Hippocampal formation (tissue), 2 donors: ENCODE results near the gene LHX2.
"Not testable (repeated sequence)": the region's sequence is repeated elsewhere in the genome, so short reads cannot be mapped to it uniquely, and the experiment has no call there.

ENCODE experiments used
- DNase-seq, 2 donors: peaks; one replicate each; lab custom pipeline; 2025; lab: John Stamatoyannopoulos, UW

The LHX2 gene

GRCh38 chr9:124011460-124012301 lies at the start of gene LHX2:
LHX2 (plus strand) TSS chr9:124011768; CDS start chr9:124012349, 581 bp downstream.
- peak; percentile 58 to 66 for DNase-seq

GRCh38 chr9:123964761-123965160 lies 46.8 kb upstream of the LHX2 start:
- DNase-seq, result no peak

- no peak for DNase-seq
Measured at GRCh38 chr9:123965801-123966686, 45.5 kb upstream of the LHX2 start.

GRCh38 chr9:123967323-123967722 lies 44.2 kb upstream of the LHX2 start:
- DNase-seq, result no peak

GRCh38 chr9:123972618-123973017 lies 39.0 kb upstream of the LHX2 start:
- DNase-seq, result no peak

GRCh38 chr9:123973590-123974223 lies 37.9 kb upstream of the LHX2 start:
- no peak for DNase-seq

GRCh38 chr9:123974471-123974870 lies 37.1 kb upstream of the LHX2 start:
- DNase-seq, result no peak

GRCh38 chr9:123975871-123976270 lies 35.7 kb upstream of the LHX2 start:
- no peak for DNase-seq

- not testable (repeated sequence) for DNase-seq
Measured at GRCh38 chr9:123976579-123976978, 35.0 kb upstream of the LHX2 start.

GRCh38 chr9:123978981-123979380 lies 32.6 kb upstream of the LHX2 start:
- DNase-seq, result no peak

- DNase-seq, result no peak
Measured at GRCh38 chr9:123982535-123982934, 29.0 kb upstream of the LHX2 start.

GRCh38 chr9:123983047-123983446 lies 28.5 kb upstream of the LHX2 start:
- DNase-seq, result no peak

GRCh38 chr9:123984802-123985201 lies 26.8 kb upstream of the LHX2 start:
- no peak for DNase-seq

- DNase-seq, result no peak
Measured at GRCh38 chr9:123985869-123986268, 25.7 kb upstream of the LHX2 start.

GRCh38 chr9:123990427-123990826 lies 21.1 kb upstream of the LHX2 start:
- DNase-seq, result no peak

- not testable (repeated sequence) for DNase-seq
Measured at GRCh38 chr9:123992679-123993078, 18.9 kb upstream of the LHX2 start.

GRCh38 chr9:123996731-123997421 lies 14.7 kb upstream of the LHX2 start:
- no peak for DNase-seq

GRCh38 chr9:123997665-123998277 lies 13.8 kb upstream of the LHX2 start:
- DNase-seq, result no peak

GRCh38 chr9:123998278-123998925 lies 13.2 kb upstream of the LHX2 start:
- DNase-seq, result no peak

GRCh38 chr9:123998970-123999621 lies 12.5 kb upstream of the LHX2 start:
- DNase-seq, result no peak
